GM12801 (cell line): ENCODE results near the gene IQCE.

Experiments used
- CTCF ChIP-seq: IDR thresholded peaks from one replicate; pipeline ENCODE4 v1.5.1; 2011; ENCODE audit warnings: control low read depth; ENCODE audit not compliant: insufficient read length; ENCODE audit errors: extremely low read depth

IQCE gene

GRCh38 chr7:2586326-2587020 lies 27.7 kb downstream of the IQCE start:
- TF ChIP-seq CTCF, result no peak

- TF ChIP-seq CTCF, result no peak
Measured at GRCh38 chr7:2587134-2587533, 28.4 kb downstream of the IQCE start.

GRCh38 chr7:2587778-2588177 lies 29.0 kb downstream of the IQCE start:
- no peak for TF ChIP-seq CTCF

GRCh38 chr7:2589341-2589740 lies 30.6 kb downstream of the IQCE start:
- TF ChIP-seq CTCF, result no peak

- TF ChIP-seq CTCF, result no peak
Measured at GRCh38 chr7:2592375-2592865, 33.6 kb downstream of the IQCE start.

GRCh38 chr7:2593036-2593727 lies 34.4 kb downstream of the IQCE start:
- no peak for TF ChIP-seq CTCF

- TF ChIP-seq CTCF, result no peak
Measured at GRCh38 chr7:2594599-2594998, 35.8 kb downstream of the IQCE start.
